Body of pancreas (tissue), 4 donors: ENCODE data around the gene ACSM2B.
A peak's percentile ranks its signal among the peaks of the same experiment; 100 is the strongest.
"Not testable (repeated sequence)": the region's sequence is repeated elsewhere in the genome, so short reads cannot be mapped to it uniquely, and the experiment has no call there.

Experiments used
- POLR2A ChIP-seq, 3 donors: fragments of 450-650 bp; IDR thresholded peaks; one replicate each; pipeline ENCODE4 v1.6.1; 2016; ENCODE audit warnings: antibody characterized with exemption in 3 of 3, mild to moderate bottlenecking in 2 of 3
- TF ChIP-seq, protein P1 (sequence below), 7 experiments: fragments of 450-650 bp in 4 of 7; fragments of 200-600 bp in 3 of 7; sonication (generic) in 3 of 7; IDR thresholded peaks; one replicate each; pipeline ENCODE4 v1.5.1; 2016 to 2019; ENCODE audit warnings: antibody characterized with exemption in 7 of 7

DNA sequence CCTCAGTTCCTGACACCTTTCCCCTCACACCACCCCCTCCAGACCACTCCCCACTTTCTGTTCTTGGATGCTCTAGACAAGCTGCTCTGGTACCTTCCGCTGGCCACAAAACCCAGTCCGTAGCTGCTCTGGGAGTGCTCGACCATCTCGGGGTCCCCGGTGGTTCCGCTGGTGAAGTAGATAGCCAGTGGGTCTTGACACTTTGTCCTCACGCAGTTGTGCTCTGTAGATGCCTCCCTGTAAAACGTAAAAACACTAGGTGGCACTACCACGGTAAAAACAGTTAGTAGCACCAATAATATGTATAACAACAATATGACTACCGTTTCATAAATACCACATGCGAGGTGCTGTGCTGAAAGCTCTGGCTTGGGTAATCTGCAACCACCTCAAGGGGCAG is 26.0 kb upstream of the ACSM2B start:
- TF ChIP-seq, protein P1, sequence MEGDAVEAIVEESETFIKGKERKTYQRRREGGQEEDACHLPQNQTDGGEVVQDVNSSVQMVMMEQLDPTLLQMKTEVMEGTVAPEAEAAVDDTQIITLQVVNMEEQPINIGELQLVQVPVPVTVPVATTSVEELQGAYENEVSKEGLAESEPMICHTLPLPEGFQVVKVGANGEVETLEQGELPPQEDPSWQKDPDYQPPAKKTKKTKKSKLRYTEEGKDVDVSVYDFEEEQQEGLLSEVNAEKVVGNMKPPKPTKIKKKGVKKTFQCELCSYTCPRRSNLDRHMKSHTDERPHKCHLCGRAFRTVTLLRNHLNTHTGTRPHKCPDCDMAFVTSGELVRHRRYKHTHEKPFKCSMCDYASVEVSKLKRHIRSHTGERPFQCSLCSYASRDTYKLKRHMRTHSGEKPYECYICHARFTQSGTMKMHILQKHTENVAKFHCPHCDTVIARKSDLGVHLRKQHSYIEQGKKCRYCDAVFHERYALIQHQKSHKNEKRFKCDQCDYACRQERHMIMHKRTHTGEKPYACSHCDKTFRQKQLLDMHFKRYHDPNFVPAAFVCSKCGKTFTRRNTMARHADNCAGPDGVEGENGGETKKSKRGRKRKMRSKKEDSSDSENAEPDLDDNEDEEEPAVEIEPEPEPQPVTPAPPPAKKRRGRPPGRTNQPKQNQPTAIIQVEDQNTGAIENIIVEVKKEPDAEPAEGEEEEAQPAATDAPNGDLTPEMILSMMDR (IDR thresholded peaks at IDR 0.05), result peak; percentile 13 to 61 (median 37)
- not testable (repeated sequence) for TF ChIP-seq POLR2A (IDR thresholded peaks at IDR 0.05)
